Activated CD4-positive, alpha-beta T cell treated with anti-CD3 and anti-CD28 coated beads, Interleukin-2, Interleukin-4, amounts not matched to agents 100 ng/mL and 50 ng/mL, durations not matched to agents 16 hours and 8 hours (primary cell): ENCODE results near the gene MCM6.
"Not testable (repeated sequence)": the region's sequence is repeated elsewhere in the genome, so short reads cannot be mapped to it uniquely, and the experiment has no call there.

Source experiments
- DNase-seq: peaks from one replicate; pipeline ENCODE4 v3.0.0-alpha.2; 2020; ENCODE audit warnings: low spot score

MCM6 gene

DNA sequence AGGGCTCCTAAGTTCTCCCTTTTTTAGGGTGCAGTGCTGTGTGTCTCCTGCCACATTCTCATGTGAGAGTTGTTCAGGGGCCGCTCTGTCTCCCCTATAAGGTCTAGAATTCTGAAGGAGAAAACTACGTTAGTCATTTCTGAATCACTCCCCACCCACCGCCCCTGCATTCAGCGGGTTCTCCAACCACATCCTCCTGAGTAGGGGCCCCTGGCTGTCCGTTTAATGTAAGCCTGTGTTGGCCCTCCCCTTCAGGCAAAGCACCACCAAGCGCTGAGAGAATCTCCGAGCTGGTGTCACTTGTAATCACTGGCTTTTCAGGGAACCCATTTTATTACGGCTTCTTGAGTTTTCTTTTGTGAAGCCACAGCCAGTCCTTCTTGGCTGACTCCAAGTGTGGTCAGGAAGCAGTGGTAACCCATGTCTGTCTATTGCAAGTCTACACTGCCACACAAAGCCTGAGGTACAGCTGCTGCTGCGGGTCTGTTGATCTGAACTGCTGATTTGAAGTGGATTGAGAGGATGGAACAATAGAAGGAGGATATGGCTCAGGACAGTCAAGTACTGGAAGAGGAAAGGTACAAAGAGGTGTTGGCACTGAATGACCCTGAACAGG lies 56.1 kb downstream of the MCM6 start:
- peak; percentile 91 for DNase-seq

- peak; percentile 76 for DNase-seq
These were observed 57.2 kb downstream of the MCM6 start for GRCh38 chr2:135818937-135819610.

DNA sequence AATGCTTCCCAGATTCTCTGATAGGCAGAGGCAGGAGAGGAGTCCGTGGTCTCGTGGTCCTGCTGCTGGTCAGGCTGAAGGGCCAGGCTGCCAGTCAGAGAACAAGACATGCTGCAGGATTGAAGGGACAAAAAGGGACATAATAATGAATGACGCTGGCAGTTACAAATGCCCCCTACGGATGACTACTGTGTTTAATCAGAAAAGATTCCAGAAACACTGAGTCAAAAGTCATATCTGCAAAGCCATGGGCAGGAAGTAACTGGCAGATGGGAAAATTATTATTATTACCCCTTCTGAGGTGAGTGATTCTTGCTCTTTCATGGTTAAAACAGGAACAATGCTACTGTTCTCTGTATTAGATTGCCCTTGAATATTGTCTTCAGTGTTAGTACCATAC lies 58.3 kb downstream of the MCM6 start:
- no peak for DNase-seq

DNA sequence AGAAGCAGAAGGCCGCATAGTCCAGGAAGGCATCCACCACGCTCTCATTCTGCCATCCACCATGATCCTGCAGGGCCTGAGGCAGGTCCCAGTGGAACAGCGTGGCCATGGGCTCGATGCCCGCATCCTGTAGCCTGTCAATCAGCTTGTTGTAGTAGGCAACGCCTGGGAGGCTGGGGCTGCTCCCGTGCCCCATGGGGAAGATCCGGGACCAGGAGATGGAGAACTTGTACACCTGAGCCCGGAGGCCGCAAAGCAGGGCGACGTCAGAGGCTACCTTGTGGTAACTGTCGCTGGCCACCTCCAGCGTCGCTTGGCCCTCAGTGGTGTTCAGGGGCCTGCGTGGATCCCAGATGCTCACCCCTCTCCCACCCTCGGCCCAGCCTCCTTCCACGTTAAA lies 58.8 kb downstream of the MCM6 start:
- DNase-seq: no peak

GRCh38 chr2:135815269-135815668 lies 61.0 kb downstream of the MCM6 start:
- no peak for DNase-seq

GRCh38 chr2:135812907-135813511 lies 63.2 kb downstream of the MCM6 start:
- no peak for DNase-seq

- DNase-seq: not testable (repeated sequence)
These were observed 68.4 kb downstream of the MCM6 start for GRCh38 chr2:135807874-135808273.

DNA sequence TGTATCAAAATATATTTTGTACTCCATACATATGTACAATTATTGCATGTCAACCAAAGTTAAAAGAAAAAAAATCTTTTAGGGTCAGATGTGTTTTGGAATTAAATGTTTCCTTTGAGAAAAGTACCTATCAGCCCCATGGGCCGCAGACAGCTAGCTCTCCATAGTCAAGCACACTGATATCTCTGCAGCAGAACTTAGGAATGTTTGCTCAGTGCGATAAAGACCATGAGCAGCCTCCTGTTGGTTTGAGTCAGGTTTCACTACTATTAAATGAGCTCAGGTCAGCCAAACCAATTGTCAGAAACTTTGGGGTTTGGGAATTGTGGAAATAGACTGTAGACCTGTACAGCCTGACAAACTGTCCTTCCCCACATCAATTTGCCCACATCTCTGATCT lies 73.0 kb downstream of the MCM6 start:
- no peak for DNase-seq

GRCh38 chr2:135802350-135802749 lies 73.9 kb downstream of the MCM6 start:
- no peak for DNase-seq

DNA sequence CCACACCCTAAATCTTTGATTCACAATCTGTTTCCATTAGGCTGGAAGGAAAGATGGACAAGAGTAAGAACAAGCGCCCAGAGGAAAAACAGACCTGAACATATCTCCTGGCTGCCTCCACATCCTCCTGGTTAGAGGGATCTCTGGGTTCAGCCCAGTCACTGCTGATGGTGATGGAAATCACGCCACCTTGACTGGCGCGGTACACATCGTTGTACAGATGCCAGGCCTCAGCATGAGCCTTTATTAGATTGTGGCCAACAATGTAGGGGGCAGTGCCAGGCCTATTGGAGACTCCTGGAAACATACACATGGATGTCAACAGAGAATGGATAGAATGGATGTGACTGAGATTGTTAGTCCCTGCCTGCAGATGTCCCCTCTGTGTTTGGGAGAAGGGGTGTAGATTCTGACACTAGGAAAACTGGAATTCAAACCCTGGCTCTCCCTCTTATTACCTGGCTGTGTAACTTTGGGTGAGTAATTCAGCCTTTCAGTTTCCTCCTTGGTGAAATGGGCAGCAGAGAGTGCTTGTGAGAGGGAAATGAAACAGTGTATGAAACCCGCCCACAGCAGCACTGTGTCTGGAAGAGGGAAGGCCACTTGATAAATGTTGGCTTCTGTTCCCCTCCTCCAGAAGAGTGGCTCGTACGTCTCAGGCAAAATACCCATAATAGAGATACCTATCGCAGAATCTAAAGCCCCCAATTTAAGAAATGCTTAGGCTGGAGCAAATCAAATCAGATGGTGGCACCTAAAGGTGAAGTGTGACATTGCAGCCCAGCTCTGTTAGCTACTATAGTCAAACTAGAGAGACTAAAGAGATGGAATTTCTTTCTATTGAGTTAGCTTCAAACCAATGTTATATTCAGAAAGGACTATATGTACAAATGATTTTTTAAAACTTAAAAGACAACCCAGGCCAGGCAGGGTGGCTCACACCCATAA lies 75.5 kb downstream of the MCM6 start:
- no peak for DNase-seq

DNA sequence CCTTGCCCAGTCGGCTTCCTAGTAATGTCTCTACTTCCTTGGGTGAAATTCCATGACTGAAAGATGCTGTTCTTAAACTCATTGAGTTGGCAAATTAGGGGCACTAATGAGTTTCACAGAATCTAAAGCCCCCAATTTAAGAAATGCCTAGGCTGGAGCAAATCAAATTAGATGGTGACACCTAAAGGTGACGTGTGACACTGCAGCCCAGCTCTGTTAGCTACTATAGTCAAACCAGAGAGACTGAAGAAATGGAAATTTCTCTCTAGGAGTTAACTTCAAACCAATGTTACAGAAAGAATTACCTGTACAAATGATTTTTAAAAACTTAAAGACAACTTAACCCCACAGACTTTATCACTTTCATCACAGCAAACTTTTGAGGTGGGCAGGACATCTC lies 76.5 kb downstream of the MCM6 start:
- DNase-seq: no peak

DNA sequence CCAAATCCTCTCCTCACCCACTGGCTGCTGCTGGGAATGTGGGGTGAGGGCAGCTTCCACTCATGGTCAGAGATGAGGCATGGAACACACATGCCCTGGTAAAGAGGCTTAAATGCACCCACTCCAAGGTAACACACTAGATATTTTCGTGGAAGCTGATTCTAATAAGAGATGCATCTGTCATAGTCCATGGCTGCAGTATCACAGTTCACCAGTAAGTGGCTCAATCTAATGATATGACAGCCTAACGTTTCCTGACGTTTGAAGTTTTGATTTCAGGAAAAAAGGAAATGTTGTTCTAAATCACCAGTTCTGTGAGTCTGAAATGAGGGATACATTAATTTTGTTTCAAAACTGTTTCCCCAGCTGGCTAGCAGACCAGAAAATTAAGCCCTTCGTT lies 77.5 kb downstream of the MCM6 start:
- no peak for DNase-seq

DNA sequence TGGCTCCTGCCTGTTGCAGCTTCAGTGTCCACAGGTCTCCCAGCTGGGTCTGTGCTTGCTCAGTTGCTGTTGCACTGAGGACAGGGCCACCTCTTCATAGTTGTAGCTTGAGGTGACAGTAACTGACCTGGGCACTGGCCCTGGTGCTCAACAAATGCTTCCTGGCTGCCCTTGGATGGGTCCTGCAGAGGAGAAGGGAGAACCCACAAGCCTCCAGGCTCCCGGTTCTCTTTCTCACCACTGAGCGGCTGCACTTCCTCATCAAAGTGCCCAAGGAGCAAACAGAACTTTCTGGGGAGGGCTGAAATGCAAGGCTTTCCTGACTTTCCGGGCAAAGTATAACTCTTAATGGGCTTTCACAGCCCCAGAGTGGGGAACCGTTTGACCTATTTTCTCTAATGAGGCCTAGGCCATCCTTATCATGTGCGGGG lies 78.0 kb downstream of the MCM6 start:
- DNase-seq: no peak

DNA sequence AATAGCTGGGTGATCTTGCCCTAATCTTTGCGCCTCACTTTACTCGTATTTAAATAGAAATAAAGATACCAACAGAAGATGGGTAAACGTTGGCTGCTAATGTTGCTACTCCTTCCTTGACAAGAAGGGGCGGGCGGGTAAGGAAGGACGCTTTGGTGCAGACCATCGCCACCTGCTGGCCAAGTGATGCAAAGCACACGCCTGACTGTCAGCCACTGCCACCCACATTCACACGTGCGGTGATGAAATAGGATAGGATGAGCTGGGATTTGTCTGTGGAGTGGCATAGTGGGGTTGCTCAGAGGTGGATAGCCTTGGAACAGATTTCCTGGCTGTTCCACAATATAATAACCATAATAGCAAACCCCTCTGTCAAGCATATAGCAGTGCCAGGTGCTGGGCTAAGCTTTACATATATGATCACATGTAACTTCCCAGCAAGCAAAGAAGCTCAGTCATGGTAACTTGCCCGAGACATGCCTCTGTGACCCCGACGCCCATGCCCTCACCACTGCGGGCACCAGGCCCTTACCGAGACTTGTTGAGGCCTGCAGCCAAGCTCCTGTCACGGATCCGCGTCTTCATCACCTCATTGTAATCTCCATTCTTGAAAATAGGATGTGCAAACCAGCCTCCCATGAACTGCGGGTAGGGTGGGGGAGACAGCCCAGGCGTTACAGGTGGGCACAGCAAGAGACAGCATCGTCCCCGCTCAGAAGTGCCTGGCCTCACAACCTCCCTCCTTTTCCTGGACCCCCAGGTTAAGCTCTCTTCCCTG lies 78.6 kb downstream of the MCM6 start:
- DNase-seq: peak; percentile 84

DNA sequence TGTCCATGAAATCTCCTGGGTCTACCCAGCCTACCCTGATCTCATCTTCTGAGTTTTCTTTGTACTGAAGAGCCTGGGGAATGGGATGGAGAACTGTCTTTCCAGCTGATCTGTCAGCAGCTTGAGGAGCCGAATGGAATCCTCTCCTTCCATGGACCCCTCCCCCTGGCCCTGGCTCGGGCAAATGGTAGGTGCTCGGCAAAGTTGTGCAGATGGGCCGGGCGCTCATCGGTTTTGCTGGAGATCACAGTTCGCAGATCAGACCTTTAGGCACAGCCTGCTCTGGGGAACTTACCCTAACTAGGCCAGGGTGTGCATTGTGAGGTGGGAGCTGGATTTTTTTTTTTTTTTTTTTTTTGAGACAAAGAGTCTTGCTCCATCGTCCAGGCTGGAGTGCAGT lies 79.6 kb downstream of the MCM6 start:
- no peak for DNase-seq

DNA sequence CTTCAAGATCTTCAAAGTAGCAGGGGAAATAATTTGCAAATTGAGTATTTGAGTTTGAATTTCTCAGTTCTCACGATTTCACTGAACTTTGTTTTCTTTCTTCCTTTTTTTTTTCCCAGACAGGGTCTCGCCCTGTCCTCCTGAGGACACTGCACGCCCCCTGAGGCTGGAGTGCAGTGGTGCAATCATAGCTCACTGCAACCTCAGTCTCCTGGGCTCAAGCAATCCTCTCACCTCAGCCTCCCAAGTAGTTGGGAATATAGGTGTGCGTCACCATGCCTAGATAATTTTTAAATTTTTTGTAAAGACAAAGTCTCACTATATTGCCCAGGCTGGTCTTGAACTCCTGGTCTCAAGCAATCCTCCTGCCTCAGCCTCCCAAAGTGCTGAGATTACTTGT lies 80.6 kb downstream of the MCM6 start:
- DNase-seq: not testable (repeated sequence)

DNA sequence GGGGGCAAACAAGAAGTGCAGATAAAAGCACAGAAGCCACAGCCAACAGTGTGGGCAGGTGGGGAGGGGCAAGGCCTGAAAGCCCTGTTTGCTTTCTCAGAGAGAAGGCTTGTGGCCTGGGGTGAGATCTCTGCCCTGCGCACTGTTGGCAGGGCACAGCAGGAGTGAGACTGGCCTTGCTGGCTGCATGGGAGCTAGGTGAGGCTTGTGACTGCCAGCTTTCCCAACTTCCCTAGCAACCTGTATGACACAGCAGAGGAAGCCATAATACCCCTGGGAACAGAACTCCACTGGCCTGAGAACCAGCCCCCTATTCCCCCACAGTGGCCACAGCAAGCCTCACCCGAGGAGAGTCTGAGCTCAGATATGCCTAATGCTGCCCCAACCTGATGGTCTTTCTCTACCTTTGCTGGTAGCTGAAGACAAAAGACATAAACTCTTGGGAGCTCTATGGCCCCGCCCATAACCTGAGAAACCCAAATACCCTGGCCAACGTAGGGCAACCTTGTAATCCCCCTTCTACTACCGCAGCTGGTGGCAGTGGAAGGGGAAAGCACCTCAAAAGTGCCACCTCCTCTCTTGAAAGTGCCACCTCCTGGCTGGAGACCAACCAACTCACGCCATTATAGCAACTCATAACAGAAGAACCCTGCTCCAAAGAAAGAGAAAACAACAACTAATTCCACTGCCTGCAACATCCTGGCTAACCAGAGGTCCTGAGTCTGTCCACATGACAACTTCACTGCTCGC lies 83.7 kb downstream of the MCM6 start:
- DNase-seq: peak; percentile 37

DNA sequence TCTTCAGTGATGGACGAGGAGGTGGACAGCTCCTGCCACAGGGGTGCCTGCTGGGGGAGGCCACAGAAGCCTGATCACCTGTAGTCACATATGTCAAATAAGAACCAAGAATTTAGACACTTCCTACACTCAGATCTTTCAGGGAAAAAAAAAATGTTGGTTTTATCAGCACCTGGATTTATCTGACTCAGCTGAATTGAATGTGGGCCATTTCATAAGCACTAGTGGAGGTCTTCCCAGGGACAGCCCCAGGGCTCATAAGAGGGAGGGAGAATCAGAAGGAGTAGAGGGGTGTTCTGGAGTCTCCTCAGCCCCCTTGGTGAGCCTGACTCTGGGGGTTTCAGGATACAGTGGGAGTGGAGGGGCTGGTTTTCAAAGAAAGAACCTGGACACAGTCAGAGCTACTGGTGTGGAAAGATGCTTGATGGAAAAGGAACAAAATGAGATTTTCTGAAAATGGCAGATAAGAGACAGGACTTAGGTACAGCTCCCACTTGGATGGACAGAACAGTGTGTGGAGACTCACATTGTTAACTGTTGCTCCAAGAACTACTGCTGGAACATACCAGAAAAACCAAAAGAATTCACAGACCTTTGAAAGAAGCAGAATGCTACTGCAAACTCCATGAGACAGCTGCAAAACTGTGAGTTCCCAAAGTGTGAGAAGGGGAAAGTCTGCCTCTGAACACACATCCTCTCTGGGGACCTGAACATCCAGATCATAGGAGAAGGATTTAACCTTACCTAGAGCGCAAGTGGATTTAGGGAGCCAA lies 84.6 kb downstream of the MCM6 start:
- no peak for DNase-seq

- DNase-seq: no peak
These were observed 85.8 kb downstream of the MCM6 start for GRCh38 chr2:135790423-135790822.
